GM23338 (cell line): Measurements from ENCODE around the gene ZFYVE28. TPM values are rescaled to one million over a fixed set of nuclear protein-coding genes. Genes with fewer than 3 reads are reported as not detected.

Experiments used
- ATAC-seq: fragments of 200-7000 bp; cut with Tn5 transposase; 3 replicates; pipeline ENCODE4 v1.9.1; 2020
- DNase-seq: peaks from one replicate; pipeline ENCODE4 v3.0.0-alpha.2; 2015; ENCODE audit warnings: low spot score
- H2AFZ ChIP-seq: fragments of 200-600 bp; sonication (generic); 2 replicates; pipeline ENCODE4 v1.8.0; 2016; ENCODE audit warnings: antibody characterized with exemption, mild to moderate bottlenecking, moderate library complexity
- H3F3A ChIP-seq: fragments of 200-600 bp; sonication (generic); replicated peaks from 2 replicates; pipeline ENCODE4 v1.8.0; 2017; ENCODE audit warnings: antibody characterized with exemption, mixed run types, low read depth
- H3K27ac ChIP-seq: fragments of 200-600 bp; sonication (generic); 2 replicates; pipeline ENCODE4 v1.6.1; 2016; ENCODE audit warnings: low read depth
- H3K27me3 ChIP-seq: fragments of 200-600 bp; sonication (generic); 2 replicates; pipeline ENCODE4 v1.8.0; 2016; ENCODE audit warnings: mild to moderate bottlenecking, mixed run types, moderate library complexity; ENCODE audit not compliant: insufficient read depth
- H3K36me3 ChIP-seq: fragments of 200-600 bp; sonication (generic); 2 replicates; pipeline ENCODE4 v1.8.0; 2016; ENCODE audit warnings: mild to moderate bottlenecking; ENCODE audit not compliant: insufficient read depth
- H3K4me1 ChIP-seq: fragments of 200-600 bp; sonication (generic); 2 replicates; pipeline ENCODE4 v1.8.0; 2016; ENCODE audit warnings: mild to moderate bottlenecking, moderate library complexity; ENCODE audit not compliant: insufficient read depth
- H3K4me2 ChIP-seq: fragments of 200-600 bp; sonication (generic); 2 replicates; pipeline ENCODE4 v1.7.1; 2017; ENCODE audit warnings: mixed run types
- H3K4me3 ChIP-seq: fragments of 200-600 bp; sonication (generic); 2 replicates; pipeline ENCODE4 v1.6.1; 2016; ENCODE audit warnings: mixed run types
- H3K79me2 ChIP-seq: fragments of 200-600 bp; sonication (generic); replicated peaks from 2 replicates; pipeline ENCODE4 v1.8.0; 2017; ENCODE audit warnings: mild to moderate bottlenecking; ENCODE audit not compliant: insufficient read depth
- H3K9me2 ChIP-seq: fragments of 200-600 bp; sonication (generic); 2 replicates; pipeline ENCODE4 v1.8.0; 2017; ENCODE audit not compliant: insufficient read depth
- H4K20me1 ChIP-seq: fragments of 200-600 bp; sonication (generic); replicated peaks from 2 replicates; pipeline ENCODE4 v1.8.0; 2017; ENCODE audit warnings: mild to moderate bottlenecking; ENCODE audit not compliant: insufficient read depth
- H3K27ac Mint-ChIP-seq: 2 replicates; pipeline ENCODE4 v1.8.0; 2020; ENCODE audit warnings: inconsistent platforms, mild to moderate bottlenecking, moderate library complexity, mixed read lengths
- H3K27me3 Mint-ChIP-seq: 3 replicates; pipeline ENCODE4 v1.8.0; 2022; ENCODE audit warnings: low read depth, mild to moderate bottlenecking, moderate library complexity, mixed read lengths, inconsistent platforms; ENCODE audit not compliant: insufficient read depth, poor library complexity
- H3K36me3 Mint-ChIP-seq: 3 replicates; pipeline ENCODE4 v1.8.0; 2021; ENCODE audit warnings: low read depth, mild to moderate bottlenecking, inconsistent platforms, moderate library complexity, mixed read lengths
- H3K4me1 Mint-ChIP-seq: 3 replicates; pipeline ENCODE4 v1.8.0; 2020; ENCODE audit warnings: mild to moderate bottlenecking, inconsistent platforms, mixed read lengths
- H3K4me3 Mint-ChIP-seq: 3 replicates; pipeline ENCODE4 v1.8.0; 2021; ENCODE audit warnings: moderate library complexity, mild to moderate bottlenecking, inconsistent platforms, mixed read lengths
- H3K9me3 Mint-ChIP-seq: 3 replicates; pipeline ENCODE4 v1.8.0; 2020; ENCODE audit warnings: moderate library complexity, mild to moderate bottlenecking, inconsistent platforms, mixed read lengths
- CREB1 ChIP-seq: fragments of 250-450 bp; sonication (Bioruptor Pico); IDR thresholded peaks from 2 replicates; pipeline ENCODE4 v1.5.0; 2020; ENCODE audit warnings: low read depth, mild to moderate bottlenecking, moderate library complexity
- CTCF ChIP-seq, 2 experiments: fragments of 200-600 bp in 1 of 2; sonication (generic) in 1 of 2; conservative IDR thresholded peaks; 2 replicates each; pipeline versions ENCODE4 v1.5.1 to v1.6.1; 2016 to 2017; ENCODE audit warnings: antibody characterized with exemption in 2 of 2, low read depth in 2 of 2, mild to moderate bottlenecking in 2 of 2, moderate library complexity in 1 of 2
- ETS1 ChIP-seq: IDR thresholded peaks from 2 replicates; pipeline ENCODE4 v1.6.1; 2016; ENCODE audit warnings: antibody characterized with exemption
- EZH2 ChIP-seq: fragments of 200-600 bp; sonication (generic); IDR thresholded peaks from one replicate; pipeline ENCODE4 v1.8.0; 2017; ENCODE audit warnings: antibody characterized with exemption, mild to moderate bottlenecking, low read depth; ENCODE audit not compliant: unreplicated experiment
- EZH2phosphoT487 ChIP-seq: fragments of 200-600 bp; sonication (generic); IDR thresholded peaks from one replicate; pipeline ENCODE4 v1.8.1; 2018; ENCODE audit warnings: antibody characterized with exemption; ENCODE audit not compliant: unreplicated experiment
- JUNB ChIP-seq: IDR thresholded peaks from one replicate; pipeline ENCODE4 v1.6.1; 2016; ENCODE audit warnings: antibody characterized with exemption; ENCODE audit not compliant: unreplicated experiment
- NANOG ChIP-seq: IDR thresholded peaks from 2 replicates; pipeline ENCODE4 v1.6.1; 2016; ENCODE audit warnings: antibody characterized with exemption, borderline replicate concordance
- POLR2AphosphoS5 ChIP-seq: IDR thresholded peaks from 2 replicates; pipeline ENCODE4 v1.6.1; 2016; ENCODE audit warnings: antibody characterized with exemption, low read depth
- STAT1 ChIP-seq: IDR thresholded peaks from one replicate; pipeline ENCODE4 v1.6.1; 2016; ENCODE audit warnings: antibody characterized with exemption; ENCODE audit not compliant: unreplicated experiment
- ZNF114 ChIP-seq: fragments of 250-450 bp; sonication (Bioruptor Pico); IDR thresholded peaks from 2 replicates; pipeline ENCODE4 v1.5.0; 2020; ENCODE audit warnings: mild to moderate bottlenecking, moderate library complexity
- ZNF331 ChIP-seq: fragments of 250-450 bp; sonication (Bioruptor Pico); IDR thresholded peaks from 2 replicates; pipeline ENCODE4 v1.5.0; 2020; ENCODE audit warnings: low read depth, mild to moderate bottlenecking, moderate library complexity
- ZNF462 ChIP-seq: fragments of 250-450 bp; sonication (Bioruptor Pico); IDR thresholded peaks from 2 replicates; pipeline ENCODE4 v1.5.0; 2020; ENCODE audit warnings: mild to moderate bottlenecking, moderate library complexity
- polyA plus RNA-seq: library from polyadenylated mRNA; unstranded; fragments of >200 nt; fragmentation: Nextera tagmentation; extraction: Ambion mirVana; gene quantifications from 2 replicates; pipeline ENCODE4 v1.2.1, GENCODE V29; 2016
- total RNA-seq: library from RNA; depleted of rRNA; stranded (reverse); fragments of >200 nt; shearing (Covaris generic); gene quantifications from 2 replicates; pipeline ENCODE4 v1.2.3, GENCODE V29; 2014
- TF ChIP-seq, protein P1 (sequence below): IDR thresholded peaks from one replicate; pipeline ENCODE4 v1.6.1; 2018; ENCODE audit warnings: antibody characterized with exemption; ENCODE audit not compliant: unreplicated experiment

Gene ZFYVE28
- total and polyA plus RNA-seq, 2 experiments from 2014 or later = 2.6 to 4.6 TPM

DNA sequence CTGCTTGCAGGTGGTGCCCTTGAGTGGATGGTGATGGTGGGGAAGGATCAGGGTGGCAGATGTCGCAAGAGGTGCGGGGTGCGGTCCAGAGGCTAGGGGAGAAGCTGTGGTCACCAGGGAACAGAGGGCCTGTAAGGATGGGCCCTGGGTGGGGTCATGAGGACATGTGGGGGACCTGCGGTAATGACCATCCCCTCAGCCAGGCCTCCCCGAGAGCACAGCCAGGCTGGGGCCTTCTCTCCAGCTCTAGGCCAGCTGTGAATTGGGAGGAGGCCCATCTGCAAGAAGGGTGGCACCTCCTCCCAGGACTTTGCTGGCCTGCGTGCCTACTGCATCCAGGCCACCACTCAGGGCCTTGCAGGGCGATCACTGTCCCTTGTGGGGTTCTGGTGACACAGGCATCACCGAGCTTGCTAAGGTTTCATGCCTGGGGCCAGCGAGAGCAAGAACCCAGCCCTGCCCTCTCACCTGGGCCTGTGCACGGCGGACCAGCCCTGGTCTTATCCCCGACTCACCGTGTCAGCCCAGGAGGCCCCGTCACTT, 122.5 kb downstream of the ZFYVE28 start:
- H3K27me3 Mint-ChIP-seq = peaks cover 14% of the 10 kb centered on the region
- no peaks in the 10 kb centered on the region for H4K20me1 ChIP-seq
- H3K9me2 ChIP-seq = no peaks in the 10 kb centered on the region
- H3K4me3 ChIP-seq = no peak overlapping the region
- no peak overlapping the region for H2AFZ ChIP-seq
- H3K27me3 ChIP-seq = no peaks in the 10 kb centered on the region
- H3F3A ChIP-seq = 0 out of 2 replicates have a peak, but pooled peaks cover 4% of the 10 kb centered on the region
- H3K4me2 ChIP-seq = no peak overlapping the region
- no peak overlapping the region for H3K4me3 Mint-ChIP-seq
- H3K79me2 ChIP-seq = no peaks in the 10 kb centered on the region
- no peaks in the 10 kb centered on the region for H3K4me1 ChIP-seq
- H3K4me1 Mint-ChIP-seq = peaks cover 16% of the 10 kb centered on the region
- no peaks in the 10 kb centered on the region; the same call in 2 of the 3 replicates for H3K36me3 Mint-ChIP-seq
- TF ChIP-seq ETS1 = no peak
- no peak for TF ChIP-seq POLR2AphosphoS5
- TF ChIP-seq ZNF462 = no peak
- no peak for TF ChIP-seq STAT1
- no peak for TF ChIP-seq CREB1
- no peak for TF ChIP-seq CTCF (conservative IDR thresholded peaks at IDR 0.05; ENCODE audit: low read depth in 2 of 2)
- TF ChIP-seq NANOG = no peak
- no peak for TF ChIP-seq EZH2
- no peak for TF ChIP-seq ZNF331
- TF ChIP-seq ZNF114 (CRISPR knock-in tag) = no peak
- TF ChIP-seq JUNB = no peak
- TF ChIP-seq EZH2phosphoT487 = no peak
- TF ChIP-seq, protein P1, sequence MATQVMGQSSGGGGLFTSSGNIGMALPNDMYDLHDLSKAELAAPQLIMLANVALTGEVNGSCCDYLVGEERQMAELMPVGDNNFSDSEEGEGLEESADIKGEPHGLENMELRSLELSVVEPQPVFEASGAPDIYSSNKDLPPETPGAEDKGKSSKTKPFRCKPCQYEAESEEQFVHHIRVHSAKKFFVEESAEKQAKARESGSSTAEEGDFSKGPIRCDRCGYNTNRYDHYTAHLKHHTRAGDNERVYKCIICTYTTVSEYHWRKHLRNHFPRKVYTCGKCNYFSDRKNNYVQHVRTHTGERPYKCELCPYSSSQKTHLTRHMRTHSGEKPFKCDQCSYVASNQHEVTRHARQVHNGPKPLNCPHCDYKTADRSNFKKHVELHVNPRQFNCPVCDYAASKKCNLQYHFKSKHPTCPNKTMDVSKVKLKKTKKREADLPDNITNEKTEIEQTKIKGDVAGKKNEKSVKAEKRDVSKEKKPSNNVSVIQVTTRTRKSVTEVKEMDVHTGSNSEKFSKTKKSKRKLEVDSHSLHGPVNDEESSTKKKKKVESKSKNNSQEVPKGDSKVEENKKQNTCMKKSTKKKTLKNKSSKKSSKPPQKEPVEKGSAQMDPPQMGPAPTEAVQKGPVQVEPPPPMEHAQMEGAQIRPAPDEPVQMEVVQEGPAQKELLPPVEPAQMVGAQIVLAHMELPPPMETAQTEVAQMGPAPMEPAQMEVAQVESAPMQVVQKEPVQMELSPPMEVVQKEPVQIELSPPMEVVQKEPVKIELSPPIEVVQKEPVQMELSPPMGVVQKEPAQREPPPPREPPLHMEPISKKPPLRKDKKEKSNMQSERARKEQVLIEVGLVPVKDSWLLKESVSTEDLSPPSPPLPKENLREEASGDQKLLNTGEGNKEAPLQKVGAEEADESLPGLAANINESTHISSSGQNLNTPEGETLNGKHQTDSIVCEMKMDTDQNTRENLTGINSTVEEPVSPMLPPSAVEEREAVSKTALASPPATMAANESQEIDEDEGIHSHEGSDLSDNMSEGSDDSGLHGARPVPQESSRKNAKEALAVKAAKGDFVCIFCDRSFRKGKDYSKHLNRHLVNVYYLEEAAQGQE = no peak
- DNase-seq = no peak
- no peak overlapping the region for H3K27ac ChIP-seq
- H3K36me3 ChIP-seq = no peaks in the 10 kb centered on the region
- no peak for ATAC-seq
- no peak overlapping the region for H3K27ac Mint-ChIP-seq
- H3K9me3 Mint-ChIP-seq = peaks cover 7% of the 10 kb centered on the region; the same call in 2 of the 3 replicates
